Hepatocyte (in vitro differentiated cells): ENCODE results near the gene VWA8. TPM values are rescaled to one million over a fixed set of nuclear protein-coding genes. Genes with fewer than 3 reads are reported as not detected.

ENCODE experiments used
- DNase-seq: peaks from one replicate; pipeline ENCODE4 v3.0.0-alpha.2; 2016; ENCODE audit warnings: low spot score
- H2AFZ ChIP-seq: fragments of 200-600 bp; sonication (generic); 2 replicates; pipeline ENCODE4 v1.6.0; 2016; ENCODE audit warnings: antibody characterized with exemption, mild to moderate bottlenecking
- H3K27ac ChIP-seq: fragments of 200-600 bp; sonication (generic); 2 replicates; pipeline ENCODE4 v1.5.1; 2016; ENCODE audit warnings: mild to moderate bottlenecking
- H3K27me3 ChIP-seq: fragments of 200-600 bp; sonication (generic); 2 replicates; pipeline ENCODE4 v1.6.1; 2016
- H3K36me3 ChIP-seq: fragments of 200-600 bp; sonication (generic); replicated peaks from 2 replicates; pipeline ENCODE4 v1.5.1; 2016; ENCODE audit warnings: low read depth; ENCODE audit not compliant: insufficient read depth
- H3K4me1 ChIP-seq: fragments of 200-600 bp; sonication (generic); 2 replicates; pipeline ENCODE4 v1.5.1; 2016; ENCODE audit warnings: mild to moderate bottlenecking, moderate library complexity; ENCODE audit not compliant: insufficient read depth
- H3K4me2 ChIP-seq: fragments of 200-600 bp; sonication (generic); 2 replicates; pipeline ENCODE4 v1.6.0; 2016
- H3K4me3 ChIP-seq: fragments of 200-600 bp; sonication (generic); 2 replicates; pipeline ENCODE4 v1.5.1; 2016; ENCODE audit warnings: mild to moderate bottlenecking
- H3K79me2 ChIP-seq: fragments of 200-600 bp; sonication (generic); 2 replicates; pipeline ENCODE4 v1.6.0; 2017; ENCODE audit warnings: mild to moderate bottlenecking
- H3K9me2 ChIP-seq: fragments of 200-600 bp; sonication (generic); replicated peaks from 2 replicates; pipeline ENCODE4 v1.6.0; 2017; ENCODE audit warnings: mild to moderate bottlenecking; ENCODE audit not compliant: insufficient read depth
- H3K9me3 ChIP-seq: fragments of 200-600 bp; sonication (generic); 2 replicates; pipeline ENCODE4 v1.5.1; 2016; ENCODE audit warnings: low read depth, mild to moderate bottlenecking
- H4K20me1 ChIP-seq: fragments of 200-600 bp; sonication (generic); 2 replicates; pipeline ENCODE4 v1.6.0; 2016; ENCODE audit warnings: mild to moderate bottlenecking; ENCODE audit not compliant: insufficient read depth, poor library complexity, severe bottlenecking
- CTCF ChIP-seq: fragments of 200-600 bp; sonication (generic); IDR thresholded peaks from 2 replicates; pipeline ENCODE4 v1.5.1; 2016; ENCODE audit warnings: antibody characterized with exemption, mild to moderate bottlenecking; ENCODE audit not compliant: poor library complexity
- EZH2 ChIP-seq: fragments of 200-600 bp; sonication (generic); IDR thresholded peaks from 2 replicates; pipeline ENCODE4 v1.6.1; 2016; ENCODE audit warnings: antibody characterized with exemption, mild to moderate bottlenecking, borderline replicate concordance
- EZH2phosphoT487 ChIP-seq: fragments of 200-600 bp; sonication (generic); IDR thresholded peaks from one replicate; pipeline ENCODE4 v1.6.1; 2018; ENCODE audit warnings: antibody characterized with exemption, mild to moderate bottlenecking, low read depth, moderate library complexity; ENCODE audit not compliant: unreplicated experiment, severe bottlenecking
- WGBS: methylation state at CpG from one replicate; pipeline ENCODE4 v1.1.6; 2016; ENCODE audit warnings: low lambda C conversion rate; ENCODE audit errors: missing lambda C conversion rate; 5-methylcytosine and 5-hydroxymethylcytosine counted together
- polyA plus RNA-seq: library from polyadenylated mRNA; unstranded; fragments of >200 nt; fragmentation: Nextera tagmentation; extraction: Ambion mirVana; gene quantifications from 2 replicates; pipeline ENCODE4 v1.2.1, GENCODE V29; 2016
- total RNA-seq: library from RNA; depleted of rRNA; stranded (reverse); fragments of >200 nt; gene quantifications from 2 replicates; pipeline ENCODE4 v1.2.3, GENCODE V29; 2014

VWA8 gene
- total and polyA plus RNA-seq, 2 experiments from 2014 or later: 4.9 to 19.5 TPM

- no peak overlapping the region for H3K27ac ChIP-seq
- no peak overlapping the region for H3K4me2 ChIP-seq
- H3K9me2 ChIP-seq: no peaks in the 10 kb centered on the region
- no peak overlapping the region for H2AFZ ChIP-seq
- DNase-seq: no peak
- no peaks in the 10 kb centered on the region for H3K27me3 ChIP-seq
- H3K9me3 ChIP-seq: no peaks in the 10 kb centered on the region
- peaks cover 13% of the 10 kb centered on the region for H3K4me1 ChIP-seq
- WGBS: 24% methylated on average over 1 of the region's 1 CpG
- TF ChIP-seq EZH2phosphoT487: no peak
- TF ChIP-seq CTCF: no peak
- no peak for TF ChIP-seq EZH2
- no peaks in the 10 kb centered on the region for H4K20me1 ChIP-seq
- no peaks in the 10 kb centered on the region for H3K36me3 ChIP-seq
- H3K79me2 ChIP-seq: no peaks in the 10 kb centered on the region
- no peak overlapping the region for H3K4me3 ChIP-seq
Measured at GRCh38 chr13:41595298-41595697, 365.6 kb downstream of the VWA8 start.

- no peaks in the 10 kb centered on the region for H3K79me2 ChIP-seq
- TF ChIP-seq CTCF (no peak), EZH2 (no peak), EZH2phosphoT487 (no peak)
Measured at GRCh38 chr13:41590643-41591042, 370.3 kb downstream of the VWA8 start.

GRCh38 chr13:41590122-41590521 lies 370.8 kb downstream of the VWA8 start:
- TF ChIP-seq CTCF (no peak), EZH2phosphoT487 (no peak), EZH2 (no peak)
- H3K4me3 ChIP-seq: no peak overlapping the region
- H3K36me3 ChIP-seq: no peaks in the 10 kb centered on the region
- no peak overlapping the region for H3K27ac ChIP-seq
- H3K27me3 ChIP-seq: no peaks in the 10 kb centered on the region
- H2AFZ ChIP-seq: no peak overlapping the region
- H3K79me2 ChIP-seq: no peaks in the 10 kb centered on the region
- H3K9me3 ChIP-seq: no peaks in the 10 kb centered on the region
- no peak overlapping the region for H3K4me2 ChIP-seq
- no peak for DNase-seq
- H3K4me1 ChIP-seq: peaks cover 5% of the 10 kb centered on the region
- no peaks in the 10 kb centered on the region for H4K20me1 ChIP-seq
- no peaks in the 10 kb centered on the region for H3K9me2 ChIP-seq

More at GRCh38 chr13:41590643-41591042, 370.3 kb downstream of the VWA8 start:
- no peaks in the 10 kb centered on the region for H3K9me2 ChIP-seq
- H3K4me2 ChIP-seq: no peak overlapping the region
- no peaks in the 10 kb centered on the region for H3K36me3 ChIP-seq
- no peaks in the 10 kb centered on the region for H3K27me3 ChIP-seq
- no peak overlapping the region for H3K27ac ChIP-seq
- H3K9me3 ChIP-seq: no peaks in the 10 kb centered on the region
- no peak overlapping the region for H3K4me3 ChIP-seq
- H3K4me1 ChIP-seq: peaks cover 10% of the 10 kb centered on the region
- DNase-seq: no peak
- WGBS: 92% methylated on average over 3 of the region's 3 CpGs
- no peak overlapping the region for H2AFZ ChIP-seq
- no peaks in the 10 kb centered on the region for H4K20me1 ChIP-seq

GRCh38 chr13:41589434-41589833 lies 371.5 kb downstream of the VWA8 start:
- DNase-seq: no peak
- WGBS: 94% methylated on average over 3 of the region's 3 CpGs
- no peak for TF ChIP-seq EZH2phosphoT487
- TF ChIP-seq CTCF: no peak
- TF ChIP-seq EZH2: no peak

More at GRCh38 chr13:41589434-41589833, 371.5 kb downstream of the VWA8 start:
- H3K27ac ChIP-seq: no peak overlapping the region
- H4K20me1 ChIP-seq: no peaks in the 10 kb centered on the region
- no peaks in the 10 kb centered on the region for H3K36me3 ChIP-seq
- H3K9me2 ChIP-seq: no peaks in the 10 kb centered on the region
- no peaks in the 10 kb centered on the region for H3K4me1 ChIP-seq
- H3K4me3 ChIP-seq: no peak overlapping the region
- H3K4me2 ChIP-seq: no peak overlapping the region
- H3K79me2 ChIP-seq: no peaks in the 10 kb centered on the region
- H3K9me3 ChIP-seq: no peaks in the 10 kb centered on the region
- H3K27me3 ChIP-seq: no peaks in the 10 kb centered on the region
- H2AFZ ChIP-seq: no peak overlapping the region
